ENCODE data around the gene TSN. TPM values are rescaled to one million over a fixed set of nuclear protein-coding genes. Genes with fewer than 3 reads are reported as not detected.
A peak's percentile ranks its signal among the peaks of the same experiment; 100 is the strongest.
"Not testable (repeated sequence)": the region's sequence is repeated elsewhere in the genome, so short reads cannot be mapped to it uniquely, and the experiment has no call there.

The TSN gene
- total RNA-seq, 2 donors from 2014 or later: 33.7 to 80.7 TPM

DNA sequence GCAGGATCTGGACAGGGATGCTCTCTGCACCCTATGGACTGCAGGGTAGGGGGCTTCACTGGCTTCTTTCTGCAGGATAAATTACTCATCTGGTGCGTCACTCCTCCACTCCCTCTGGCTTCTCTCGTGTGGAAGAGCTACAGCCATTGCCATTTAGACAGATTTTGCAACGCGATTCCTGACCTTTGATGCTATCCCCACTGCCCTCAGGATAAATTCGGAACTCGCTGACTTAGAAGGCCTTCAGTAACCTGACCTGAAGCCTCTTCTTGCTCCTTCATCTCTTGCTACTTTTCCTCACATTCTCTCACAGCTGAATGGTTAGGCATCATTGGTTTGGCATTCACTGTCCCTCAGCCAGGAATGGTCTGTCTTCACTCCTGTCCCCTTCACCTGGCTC, 24.1 kb upstream of the TSN start:
- H3K4me3 Mint-ChIP-seq: peak overlapping the region; percentile 15
- H3K9me3 Mint-ChIP-seq: no peaks in the 10 kb centered on the region
- peaks cover 30% of the 10 kb centered on the region for H3K4me1 Mint-ChIP-seq
- H3K27me3 Mint-ChIP-seq: no peaks in the 10 kb centered on the region
- H3K36me3 Mint-ChIP-seq (ENCODE audit: low read depth): peaks cover 100% of the 10 kb centered on the region
- H3K27ac Mint-ChIP-seq: peak overlapping the region; percentile 69
- ATAC-seq (replicated peaks): no peak

GRCh38 chr2:121734544-121734943, 20.9 kb upstream of the TSN start:
- H3K27ac Mint-ChIP-seq: peak overlapping the region; percentile 98
- peaks cover 25% of the 10 kb centered on the region for H3K4me1 Mint-ChIP-seq
- peak overlapping the region; percentile 86 for H3K4me3 Mint-ChIP-seq

GRCh38 chr2:121735518-121736074, 19.9 kb upstream of the TSN start:
- Mint-ChIP-seq H3K4me1 (peaks cover 24% of the 10 kb centered on the region), H3K4me3 (peak overlapping the region; percentile 86), H3K27me3 (no peaks in the 10 kb centered on the region), H3K27ac (peak overlapping the region; percentile 98), H3K36me3 (ENCODE audit: low read depth) (peaks cover 61% of the 10 kb centered on the region), H3K9me3 (no peaks in the 10 kb centered on the region)
- ATAC-seq (replicated peaks): no peak

More at GRCh38 chr2:121734544-121734943, 20.9 kb upstream of the TSN start:
- H3K27me3 Mint-ChIP-seq; H3K9me3 Mint-ChIP-seq; ATAC-seq (replicated peaks): not testable (repeated sequence)
- H3K36me3 Mint-ChIP-seq (ENCODE audit: low read depth): peaks cover 72% of the 10 kb centered on the region

DNA sequence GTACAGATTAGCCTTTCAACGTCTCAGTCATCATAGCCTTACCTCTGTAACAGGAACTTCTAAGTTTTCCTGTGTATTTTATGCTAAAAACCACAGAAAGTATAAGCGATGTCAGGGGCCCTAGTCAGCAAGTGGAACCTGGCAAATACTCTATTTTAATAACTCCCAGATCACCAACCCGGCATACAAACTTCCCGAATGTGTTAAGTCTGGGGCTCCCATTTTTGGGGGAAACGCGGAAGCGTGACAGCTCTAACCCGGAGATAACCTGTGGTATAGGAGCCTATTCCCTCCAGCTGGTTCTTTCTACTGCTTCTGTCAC, 19.4 kb upstream of the TSN start:
- Mint-ChIP-seq H3K4me1 (peaks cover 19% of the 10 kb centered on the region), H3K27ac (peak overlapping the region; percentile 98), H3K9me3 (no peaks in the 10 kb centered on the region), H3K4me3 (peak overlapping the region; percentile 86), H3K27me3 (no peaks in the 10 kb centered on the region), H3K36me3 (ENCODE audit: low read depth) (peaks cover 56% of the 10 kb centered on the region)
- no peak for ATAC-seq (replicated peaks)

- Mint-ChIP-seq H3K4me3 (peak within 1 kb of the TSS; percentile 86), H3K36me3 (ENCODE audit: low read depth) (peaks cover 50% of the 10 kb centered on the region), H3K4me1 (peaks cover 14% of the 10 kb centered on the region), H3K27me3 (no peaks in the 10 kb centered on the region), H3K9me3 (no peaks in the 10 kb centered on the region), H3K27ac (peak within 1 kb of the TSS; percentile 98)
- ATAC-seq (replicated peaks): peak; percentile 96
Observed at GRCh38 chr2:121736462-121737336, 18.8 kb upstream of the TSN start, which contains the start of gene NIFK. NIFK (minus strand) TSS chr2:121736875; CDS start chr2:121736850, 25 bp downstream.

DNA sequence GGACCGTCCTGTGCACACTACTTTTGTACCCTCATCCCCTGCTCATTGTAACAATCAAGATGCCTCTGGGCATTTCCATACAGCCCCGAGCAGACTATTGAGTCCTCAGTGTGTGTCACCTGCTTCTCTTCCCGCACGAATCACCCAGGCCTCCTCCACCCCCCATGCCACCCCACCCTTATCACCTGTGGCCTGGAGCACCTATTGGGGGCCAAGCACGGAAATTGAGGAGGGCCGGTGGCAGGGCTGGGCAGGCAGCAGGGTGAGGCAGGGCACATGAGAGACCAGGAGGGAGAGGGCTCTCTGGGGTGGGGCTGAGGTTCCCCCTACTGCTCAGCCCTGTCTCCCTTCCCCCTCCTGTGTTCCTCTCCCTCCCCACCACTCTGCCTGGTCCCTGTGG, 14.5 kb upstream of the TSN start:
- no peaks in the 10 kb centered on the region for H3K9me3 Mint-ChIP-seq
- no peak for ATAC-seq (replicated peaks)
- peaks cover 8% of the 10 kb centered on the region for H3K36me3 Mint-ChIP-seq (ENCODE audit: low read depth)
- no peak overlapping the region for H3K4me3 Mint-ChIP-seq
- no peaks in the 10 kb centered on the region for H3K27me3 Mint-ChIP-seq
- no peak overlapping the region for H3K27ac Mint-ChIP-seq
- no peaks in the 10 kb centered on the region for H3K4me1 Mint-ChIP-seq

DNA sequence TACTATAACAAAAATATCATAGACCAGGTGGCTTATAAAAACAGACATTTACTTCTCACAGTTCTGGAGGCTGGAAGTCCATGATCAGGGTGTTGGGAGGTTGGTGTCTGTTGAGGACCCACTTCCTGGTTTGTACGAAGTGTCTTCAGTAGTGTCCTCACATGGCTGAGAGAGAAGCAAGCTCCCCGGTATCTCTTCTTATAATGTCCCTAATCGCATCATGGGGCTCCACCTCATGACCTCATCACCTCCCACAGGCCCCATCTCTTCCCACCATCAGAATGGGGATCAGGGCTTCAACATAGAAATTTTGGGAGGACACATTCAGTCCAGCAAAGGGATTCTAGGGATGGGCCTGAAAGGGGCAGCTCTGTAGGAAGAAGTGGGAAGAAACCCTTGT, 14.0 kb upstream of the TSN start:
- no peak overlapping the region for H3K27ac Mint-ChIP-seq
- H3K9me3 Mint-ChIP-seq: no peaks in the 10 kb centered on the region
- peaks cover 3% of the 10 kb centered on the region for H3K36me3 Mint-ChIP-seq (ENCODE audit: low read depth)
- no peak overlapping the region for H3K4me3 Mint-ChIP-seq
- H3K4me1 Mint-ChIP-seq: no peaks in the 10 kb centered on the region
- no peak for ATAC-seq (replicated peaks)
- H3K27me3 Mint-ChIP-seq: no peaks in the 10 kb centered on the region

GRCh38 chr2:121746071-121746578, 9.3 kb upstream of the TSN start:
- H3K9me3 Mint-ChIP-seq: no peaks in the 10 kb centered on the region
- peak; percentile 89 for ATAC-seq (replicated peaks)
- H3K27me3 Mint-ChIP-seq: no peaks in the 10 kb centered on the region
- H3K4me3 Mint-ChIP-seq: peak overlapping the region; percentile 19
- peak overlapping the region; percentile 38 for H3K27ac Mint-ChIP-seq
- H3K4me1 Mint-ChIP-seq: no peaks in the 10 kb centered on the region
- H3K36me3 Mint-ChIP-seq (ENCODE audit: low read depth): no peaks in the 10 kb centered on the region

DNA sequence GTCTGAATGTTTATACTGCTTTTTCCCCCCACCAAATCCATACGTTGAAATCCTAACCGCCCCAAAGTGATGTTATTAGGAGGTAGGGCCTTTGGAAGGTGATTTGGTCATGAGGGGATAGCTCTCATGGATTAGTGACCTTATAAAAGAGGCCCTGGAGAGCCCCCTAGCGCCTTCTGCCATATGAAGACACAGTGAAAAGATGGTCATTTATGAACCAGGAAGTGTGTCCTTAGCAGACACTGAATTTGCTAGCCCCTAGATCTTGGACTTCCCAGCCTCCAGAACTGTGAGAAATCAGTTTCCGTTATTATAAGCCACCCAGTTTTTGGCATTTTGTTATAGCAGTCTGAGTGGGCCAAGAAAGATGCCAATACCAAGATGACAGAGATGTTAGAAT, 7.2 kb upstream of the TSN start:
- H3K27me3 Mint-ChIP-seq: no peaks in the 10 kb centered on the region
- H3K27ac Mint-ChIP-seq: no peak overlapping the region
- H3K4me1 Mint-ChIP-seq: no peaks in the 10 kb centered on the region
- ATAC-seq (replicated peaks): no peak
- no peak overlapping the region for H3K4me3 Mint-ChIP-seq
- no peaks in the 10 kb centered on the region for H3K36me3 Mint-ChIP-seq (ENCODE audit: low read depth)
- H3K9me3 Mint-ChIP-seq: no peaks in the 10 kb centered on the region

DNA sequence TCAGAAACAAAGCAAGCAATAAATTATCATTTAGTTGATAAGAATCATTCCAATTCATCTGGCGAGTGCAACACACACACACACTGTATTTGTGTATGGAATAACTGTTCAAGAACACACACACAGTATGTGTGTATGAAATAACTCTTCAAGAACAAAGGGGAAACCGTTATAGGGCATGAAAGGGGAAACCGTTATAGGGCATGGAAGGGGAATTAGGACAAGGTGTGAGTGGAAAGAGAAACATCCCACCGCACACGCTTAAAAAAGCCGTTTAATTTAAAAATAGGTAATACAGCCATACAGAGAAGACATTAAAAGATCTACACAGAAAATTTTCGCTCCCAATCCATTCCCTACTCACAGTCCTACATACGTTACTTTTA, 607 bp upstream of the TSN start:
- Mint-ChIP-seq H3K36me3 (ENCODE audit: low read depth) (peaks cover 37% of the 10 kb centered on the region), H3K4me3 (peak overlapping the region; percentile 99), H3K9me3 (no peaks in the 10 kb centered on the region), H3K27me3 (no peaks in the 10 kb centered on the region), H3K27ac (peak overlapping the region; percentile 98), H3K4me1 (no peaks in the 10 kb centered on the region)
- no peak for ATAC-seq (replicated peaks)

- peaks cover 4% of the 10 kb centered on the region for H3K4me1 Mint-ChIP-seq
Observed at GRCh38 chr2:121764681-121765228, 9.3 kb downstream of the TSN start.

GRCh38 chr2:121766624-121767023, 11.2 kb downstream of the TSN start:
- no peaks in the 10 kb centered on the region for H3K27me3 Mint-ChIP-seq
- no peak overlapping the region for H3K27ac Mint-ChIP-seq
- H3K36me3 Mint-ChIP-seq (ENCODE audit: low read depth): peaks cover 85% of the 10 kb centered on the region
- H3K9me3 Mint-ChIP-seq: no peaks in the 10 kb centered on the region
- ATAC-seq (replicated peaks): no peak
- H3K4me3 Mint-ChIP-seq: no peak overlapping the region
- H3K4me1 Mint-ChIP-seq: peaks cover 4% of the 10 kb centered on the region

More at GRCh38 chr2:121764681-121765228, 9.3 kb downstream of the TSN start:
- H3K27me3 Mint-ChIP-seq: no peaks in the 10 kb centered on the region
- H3K4me3 Mint-ChIP-seq: no peak overlapping the region
- no peaks in the 10 kb centered on the region for H3K9me3 Mint-ChIP-seq
- no peak overlapping the region for H3K27ac Mint-ChIP-seq
- no peak for ATAC-seq (replicated peaks)
- peaks cover 97% of the 10 kb centered on the region for H3K36me3 Mint-ChIP-seq (ENCODE audit: low read depth)

- ATAC-seq (replicated peaks): no peak
- H3K9me3 Mint-ChIP-seq: no peaks in the 10 kb centered on the region
- peak overlapping the region; percentile 37 for H3K27ac Mint-ChIP-seq
- no peaks in the 10 kb centered on the region for H3K27me3 Mint-ChIP-seq
- peaks cover 4% of the 10 kb centered on the region for H3K4me1 Mint-ChIP-seq
- H3K4me3 Mint-ChIP-seq: no peak overlapping the region
- H3K36me3 Mint-ChIP-seq (ENCODE audit: low read depth): peaks cover 69% of the 10 kb centered on the region
Observed at GRCh38 chr2:121768143-121768755, 12.8 kb downstream of the TSN start.

DNA sequence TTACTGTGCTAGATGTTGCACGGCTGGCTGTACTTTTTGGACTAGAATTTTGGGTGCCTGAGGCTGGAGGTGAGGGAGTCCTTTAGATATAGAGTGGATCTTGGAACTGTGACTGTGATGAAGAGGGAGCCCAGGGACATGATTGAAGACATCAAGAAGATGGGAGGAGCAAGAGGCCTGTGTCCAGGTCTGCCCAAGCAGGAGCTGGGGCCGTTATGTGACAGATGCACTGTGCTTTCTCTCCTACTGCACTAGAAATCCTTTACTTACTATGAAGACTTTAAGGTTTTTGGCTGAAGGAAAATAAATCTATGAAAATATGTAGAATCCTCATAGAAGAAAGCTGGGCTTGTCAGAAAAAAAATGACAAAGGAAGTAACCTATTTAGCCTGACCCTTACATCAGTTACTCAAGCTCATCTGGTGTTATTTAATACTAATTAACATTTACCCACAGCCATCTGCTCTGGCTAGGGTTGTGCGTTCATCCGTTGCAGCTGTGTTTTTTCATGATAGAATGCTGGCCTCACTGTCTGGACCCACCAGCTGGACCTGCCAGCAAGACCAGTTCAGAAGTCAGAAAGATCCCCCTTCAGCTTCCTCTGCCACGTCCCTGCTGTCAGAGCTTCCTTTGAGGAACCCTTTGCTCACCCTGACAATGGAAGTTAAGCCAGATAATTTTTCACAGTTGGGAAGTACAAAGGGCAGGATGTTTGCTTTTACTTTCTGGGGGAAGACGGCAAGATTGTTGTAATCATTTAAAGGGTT, 16.7 kb downstream of the TSN start:
- Mint-ChIP-seq H3K27ac (no peak overlapping the region), H3K4me3 (no peak overlapping the region), H3K36me3 (ENCODE audit: low read depth) (peaks cover 30% of the 10 kb centered on the region), H3K4me1 (peaks cover 11% of the 10 kb centered on the region), H3K9me3 (no peaks in the 10 kb centered on the region), H3K27me3 (no peaks in the 10 kb centered on the region)
- no peak for ATAC-seq (replicated peaks)

Measured in activated T-helper 17 cell treated with anti-CD3 and anti-CD28 coated beads, Interleukin-2, amount 50 U/mL, for 72 hours (primary cell).